HG03045 (cell line): Measurements from ENCODE around the gene TRIAP1.
"Not testable (repeated sequence)": the region's sequence is repeated elsewhere in the genome, so short reads cannot be mapped to it uniquely, and the experiment has no call there.

ENCODE experiments used
- ATAC-seq: cut with Tn5 transposase; IDR thresholded peaks from one replicate; pipeline ENCODE4 v1.9.1; 2021; ENCODE audit warnings: mild to moderate bottlenecking, moderate library complexity; ENCODE audit not compliant: unreplicated experiment

TRIAP1 gene

DNA sequence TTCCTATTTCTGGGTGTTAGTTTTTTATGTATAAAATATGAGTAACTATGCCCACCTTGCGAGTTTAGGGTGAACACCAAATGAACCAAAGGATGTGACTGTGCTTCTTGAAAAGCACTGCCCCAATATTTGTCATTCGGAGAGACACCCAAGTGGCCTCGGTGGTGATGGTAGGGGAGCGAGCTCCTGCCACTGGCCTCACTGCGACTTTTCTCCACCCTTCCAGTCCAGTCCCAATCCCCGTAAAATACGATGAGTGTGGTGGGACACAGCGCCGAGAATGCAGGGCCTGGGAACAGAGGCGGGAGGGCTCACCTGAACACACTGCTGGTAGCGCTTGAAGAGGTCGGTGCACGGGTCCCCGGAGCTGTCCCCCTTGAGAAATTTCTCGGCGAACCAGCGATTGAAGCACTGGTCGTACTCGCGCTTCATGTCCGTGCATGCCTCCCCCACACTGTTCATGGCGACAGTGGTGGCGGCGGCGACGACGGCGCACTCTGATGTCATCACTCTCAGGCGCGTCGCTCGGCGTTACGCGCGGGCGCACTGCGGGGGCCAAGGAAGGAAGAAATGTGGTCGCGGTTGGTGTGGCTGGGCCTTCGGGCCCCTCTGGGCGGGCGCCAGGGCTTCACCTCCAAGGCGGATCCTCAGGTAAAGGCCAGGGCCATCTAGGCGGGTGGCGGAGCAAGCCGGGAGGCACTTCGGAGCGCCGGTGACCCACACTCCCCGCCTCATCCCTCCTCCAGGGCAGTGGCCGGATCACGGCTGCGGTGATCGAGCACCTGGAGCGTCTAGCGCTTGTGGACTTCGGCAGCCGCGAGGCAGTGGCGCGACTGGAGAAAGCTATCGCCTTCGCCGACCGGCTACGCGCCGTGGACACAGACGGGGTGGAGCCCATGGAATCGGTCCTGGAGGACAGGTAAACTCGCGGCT lies at the start of gene TRIAP1, which contains the start of gene GATC:
Gene TRIAP1 (minus strand): TSS at position 474 of the 933 bp plus-strand sequence. CDS start 12 bp downstream, at position 462.
Gene GATC (plus strand): TSS at position 534 of the 933 bp plus-strand sequence. CDS start 37 bp downstream, at position 571.
- ATAC-seq = peak; percentile 84

- no peak for ATAC-seq
These were observed 49.1 kb upstream of the TRIAP1 start for GRCh38 chr12:120495186-120495730.

DNA sequence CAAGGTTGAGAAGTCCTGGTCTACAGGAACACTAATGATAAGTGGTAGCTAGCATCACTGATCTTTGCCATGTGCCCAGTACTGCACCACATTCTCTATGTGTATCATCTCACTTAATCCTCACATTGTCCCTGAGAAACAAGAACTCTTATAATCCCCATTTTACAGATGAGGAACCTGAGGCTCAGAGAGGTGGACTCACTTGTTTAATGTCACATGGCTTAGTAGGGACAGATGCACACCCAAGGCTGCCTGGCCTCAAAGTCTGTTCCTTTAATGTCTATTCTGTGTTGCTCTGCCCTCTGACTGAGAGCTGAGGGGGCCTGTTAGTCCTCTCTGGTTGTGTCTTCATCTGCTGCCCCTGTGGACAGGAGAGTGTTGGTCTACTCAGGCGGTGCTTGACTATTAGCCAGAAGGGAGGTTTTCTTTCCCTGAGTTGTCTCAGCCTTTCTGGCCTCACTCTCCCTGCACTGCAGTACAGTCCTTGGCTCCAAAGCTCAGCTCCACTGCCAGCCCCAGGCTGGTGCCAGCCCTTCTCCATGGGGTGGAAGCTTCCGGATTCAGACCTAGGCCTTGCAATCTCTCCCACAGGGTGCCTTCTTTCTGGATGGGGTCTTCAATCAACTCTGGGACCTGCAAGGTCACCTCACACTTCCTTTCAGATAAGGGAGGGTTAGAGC lies 44.8 kb upstream of the TRIAP1 start:
- ATAC-seq = no peak

DNA sequence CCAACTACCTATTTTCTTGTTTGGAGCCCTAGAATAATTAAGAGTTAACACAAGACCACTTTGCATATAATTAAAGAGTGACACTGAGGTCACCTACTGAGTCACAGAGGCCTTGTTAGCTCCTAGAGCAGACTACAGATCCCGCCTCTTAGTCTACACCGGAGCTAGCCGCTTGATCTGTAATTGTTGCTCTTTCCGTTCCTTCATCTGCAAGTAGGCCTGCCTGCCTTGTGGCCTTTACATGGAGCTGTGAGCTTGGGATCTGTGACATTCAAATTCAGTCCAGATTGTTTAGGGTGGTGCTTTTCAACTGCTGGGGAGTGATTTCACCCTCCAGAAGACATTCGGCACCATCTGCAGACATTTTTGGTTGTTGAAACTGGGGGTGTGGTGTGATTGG lies 44.1 kb upstream of the TRIAP1 start:
- ATAC-seq = no peak

- ATAC-seq = no peak
These were observed 42.8 kb upstream of the TRIAP1 start for GRCh38 chr12:120489018-120489417.

DNA sequence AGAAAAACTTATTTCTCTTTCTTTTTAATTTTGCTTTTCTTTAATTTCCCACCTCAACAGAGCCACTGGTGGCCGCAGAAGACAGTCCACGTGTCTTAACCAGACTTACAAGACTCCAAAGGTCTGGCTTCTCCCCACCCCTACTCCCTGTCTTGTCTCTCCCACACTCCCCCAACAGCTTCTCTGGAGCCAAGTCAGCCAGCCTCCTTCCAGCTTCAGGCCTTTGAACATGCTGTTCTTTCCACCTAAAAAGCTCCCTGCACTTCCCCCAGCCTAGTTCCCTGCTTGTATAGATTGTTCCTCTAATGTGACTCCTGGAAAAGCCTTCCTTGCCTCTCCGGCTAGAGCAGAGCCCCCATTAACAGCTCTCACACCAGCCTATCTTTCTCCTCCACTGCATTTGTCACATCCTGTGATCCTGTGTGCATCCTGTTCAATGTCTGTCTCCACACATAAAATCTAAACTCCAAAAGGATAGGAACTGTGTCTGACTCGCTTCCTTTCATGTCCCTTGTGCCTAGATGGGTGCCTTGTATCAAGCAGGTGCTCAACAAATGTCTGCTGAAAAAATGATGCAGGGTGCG lies 42.0 kb upstream of the TRIAP1 start:
- ATAC-seq = no peak

- not testable (repeated sequence) for ATAC-seq
These were observed 41.4 kb upstream of the TRIAP1 start for GRCh38 chr12:120487552-120487951.

GRCh38 chr12:120485961-120486881 lies 40.0 kb upstream of the TRIAP1 start:
- no peak for ATAC-seq

DNA sequence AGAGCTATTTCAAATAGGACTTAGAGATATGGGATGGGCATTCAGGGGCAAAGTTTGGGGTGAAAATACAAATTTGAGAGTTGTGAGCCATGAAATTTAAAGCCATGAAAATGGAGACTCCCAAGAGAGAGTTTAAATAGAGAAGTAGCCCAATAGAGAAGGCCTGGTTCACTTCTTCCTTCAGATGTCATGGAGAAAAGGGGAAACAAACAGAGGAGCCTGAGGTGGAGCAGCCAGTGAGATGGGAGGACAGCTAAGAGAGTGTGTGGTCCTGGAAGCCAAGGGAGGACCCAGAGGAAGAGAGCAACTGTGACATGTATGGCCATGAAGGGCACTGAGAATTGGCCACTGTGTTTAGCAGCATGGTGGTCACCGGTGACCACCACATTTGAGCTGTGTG lies 37.4 kb upstream of the TRIAP1 start:
- ATAC-seq = no peak

- no peak for ATAC-seq
These were observed 35.0 kb upstream of the TRIAP1 start for GRCh38 chr12:120481022-120481767.

DNA sequence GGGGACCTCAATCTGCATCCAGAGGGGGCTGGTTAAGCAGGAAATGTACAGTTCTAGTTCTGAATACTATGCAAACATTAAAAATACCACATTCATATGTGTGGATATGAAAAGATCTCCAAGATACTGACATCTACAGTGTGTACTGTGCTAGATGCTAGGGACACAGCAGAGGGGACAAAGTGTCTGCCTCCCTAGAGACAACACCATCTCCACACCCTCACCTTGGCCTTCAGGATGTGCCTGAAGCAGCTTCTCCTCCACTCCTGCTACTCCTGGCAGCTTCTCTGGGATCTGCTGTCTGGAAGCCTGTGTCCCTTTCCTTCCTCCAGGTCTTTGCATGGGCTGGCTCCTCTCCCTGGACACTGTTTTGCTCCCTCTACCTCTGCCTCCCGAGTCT lies 34.0 kb upstream of the TRIAP1 start:
- ATAC-seq = no peak

- ATAC-seq = no peak
These were observed 33.3 kb upstream of the TRIAP1 start for GRCh38 chr12:120479458-120479857.

GRCh38 chr12:120475643-120476042 lies 29.5 kb upstream of the TRIAP1 start:
- ATAC-seq = no peak

- ATAC-seq = no peak
These were observed 28.4 kb upstream of the TRIAP1 start for GRCh38 chr12:120474616-120474960.

GRCh38 chr12:120473807-120474615 lies 27.8 kb upstream of the TRIAP1 start:
- no peak for ATAC-seq

GRCh38 chr12:120472521-120472920 lies 26.3 kb upstream of the TRIAP1 start:
- ATAC-seq = no peak

GRCh38 chr12:120470150-120470784 lies 24.1 kb upstream of the TRIAP1 start:
- ATAC-seq = no peak

DNA sequence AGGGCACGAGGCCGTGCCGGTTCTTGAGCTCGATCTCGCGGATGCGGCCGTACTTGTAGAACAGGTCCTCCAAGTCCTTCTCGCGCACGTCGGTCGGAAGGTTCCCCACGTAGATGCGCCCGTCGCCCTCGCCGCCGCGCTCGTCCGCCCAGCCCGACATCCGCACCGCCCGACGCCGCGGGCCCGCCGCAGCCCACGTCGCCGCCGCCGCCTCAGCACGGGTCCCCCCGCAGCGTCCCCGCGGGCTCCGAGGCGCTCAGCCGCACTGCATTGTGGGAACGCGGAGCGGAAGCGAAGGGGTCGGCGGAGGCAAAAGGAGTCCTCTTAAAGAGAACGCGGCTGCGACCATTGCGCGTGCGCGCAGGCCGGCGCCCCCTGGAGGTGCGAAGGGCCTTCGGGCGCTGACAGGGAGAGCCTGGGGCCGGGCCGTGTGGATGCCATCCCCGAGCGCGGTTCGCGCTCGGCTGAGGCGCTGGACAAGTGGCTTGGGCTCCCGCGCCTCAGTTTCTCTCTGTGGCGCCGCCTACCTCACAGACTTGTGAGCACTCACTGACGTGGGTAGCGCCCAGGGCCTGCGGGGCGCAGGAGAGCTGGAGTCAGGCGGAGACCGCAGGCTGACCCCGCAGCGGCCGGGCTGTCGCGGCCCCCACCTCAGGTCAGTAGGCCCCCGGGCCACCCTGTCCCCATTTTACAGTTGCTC lies 23.4 kb upstream of the TRIAP1 start, which contains the start of gene SRSF9:
Gene SRSF9 (minus strand): TSS at position 299 of the 700 bp plus-strand sequence. CDS start 139 bp downstream, at position 160.
- peak; percentile 86 for ATAC-seq
